ENCODE measurements around the gene EMB. TPM values are rescaled to one million over a fixed set of nuclear protein-coding genes. Genes with fewer than 3 reads are reported as not detected.
"Not testable (repeated sequence)": the region's sequence is repeated elsewhere in the genome, so short reads cannot be mapped to it uniquely, and the experiment has no call there.

Gene EMB
- total and polyA plus RNA-seq, 4 donors = 7.6 to 25.1 (median 16.9) TPM

- peaks cover 0 to 2% (median 0%) of the 10 kb centered on the region in 4 donors for H3K9me3 ChIP-seq (ENCODE audit: control insufficient read depth in 4 of 4, insufficient read depth in 3 of 4, low read length in 3 of 4)
- ATAC-seq (ENCODE audit: insufficient read depth, low FRiP score) (no peak), DNase-seq (no peak)
- H3K9ac ChIP-seq (ENCODE audit: insufficient read depth in 1 of 2, low read length in 2 of 2) = no peak overlapping the region
- no peak overlapping the region for H3K27ac ChIP-seq (ENCODE audit: low read depth in 1 of 2, low read length in 1 of 2)
- no peaks in the 10 kb centered on the region for H3K4me1 ChIP-seq (ENCODE audit: control insufficient read depth in 5 of 5, insufficient read depth in 5 of 5, low read length in 5 of 5)
- no peak overlapping the region for H3K4me3 ChIP-seq
- TF ChIP-seq CTCF (IDR thresholded peaks at IDR 0.05; ENCODE audit: control extremely low read depth, extremely low read depth) = no peak
- 55 to 78% methylated on average over 7 of the region's 7 CpGs for WGBS, 2 donors
- no peaks in the 10 kb centered on the region for H3K36me3 ChIP-seq (ENCODE audit: control insufficient read depth in 4 of 4, insufficient read depth in 4 of 4, low read length in 4 of 4)
- no peaks in the 10 kb centered on the region for H3K27me3 ChIP-seq (ENCODE audit: control insufficient read depth in 3 of 3, insufficient read depth in 3 of 3, low read length in 2 of 3)
Observed at GRCh38 chr5:50447941-50448340, 6.9 kb upstream of the EMB start.

- Histone ChIP-seq H3K27me3 (ENCODE audit: control insufficient read depth in 3 of 3, insufficient read depth in 3 of 3, low read length in 2 of 3) (no peaks in the 10 kb centered on the region), H3K27ac (ENCODE audit: low read depth in 1 of 2, low read length in 1 of 2) (no peak overlapping the region), H3K4me3 (no peak overlapping the region), H3K4me1 (ENCODE audit: control insufficient read depth in 5 of 5, insufficient read depth in 5 of 5, low read length in 5 of 5) (no peaks in the 10 kb centered on the region), H3K36me3 (ENCODE audit: control insufficient read depth in 4 of 4, insufficient read depth in 4 of 4, low read length in 4 of 4) (no peaks in the 10 kb centered on the region), H3K9ac (ENCODE audit: insufficient read depth in 1 of 2, low read length in 2 of 2) (no peak overlapping the region), H3K9me3 (ENCODE audit: control insufficient read depth in 4 of 4, insufficient read depth in 3 of 4, low read length in 3 of 4) (peaks cover 0 to 2% (median 0%) of the 10 kb centered on the region in 4 donors)
- DNase-seq (no peak), ATAC-seq (ENCODE audit: insufficient read depth, low FRiP score) (no peak)
- no peak for TF ChIP-seq CTCF (IDR thresholded peaks at IDR 0.05; ENCODE audit: control extremely low read depth, extremely low read depth)
Observed at GRCh38 chr5:50447228-50447627, 6.1 kb upstream of the EMB start.

- no peak overlapping the region for H3K4me3 ChIP-seq
- ATAC-seq (ENCODE audit: insufficient read depth, low FRiP score) = no peak
- H3K27ac ChIP-seq (ENCODE audit: low read depth in 1 of 2, low read length in 1 of 2) = no peak overlapping the region
- TF ChIP-seq CTCF (IDR thresholded peaks at IDR 0.05; ENCODE audit: control extremely low read depth, extremely low read depth) = no peak
- peaks cover 0 to 2% (median 0%) of the 10 kb centered on the region in 4 donors for H3K9me3 ChIP-seq (ENCODE audit: control insufficient read depth in 4 of 4, insufficient read depth in 3 of 4, low read length in 3 of 4)
- no peak overlapping the region for H3K9ac ChIP-seq (ENCODE audit: insufficient read depth in 1 of 2, low read length in 2 of 2)
- peak in 1 of 3 donors; percentile 2 for DNase-seq
- H3K36me3 ChIP-seq (ENCODE audit: control insufficient read depth in 4 of 4, insufficient read depth in 4 of 4, low read length in 4 of 4) = no peaks in the 10 kb centered on the region
- 47 to 73% methylated on average over 6 of the region's 6 CpGs for WGBS, 2 donors
- peaks cover 0 to 5% (median 0%) of the 10 kb centered on the region in 5 donors for H3K4me1 ChIP-seq (ENCODE audit: control insufficient read depth in 5 of 5, insufficient read depth in 5 of 5, low read length in 5 of 5)
- H3K27me3 ChIP-seq (ENCODE audit: control insufficient read depth in 3 of 3, insufficient read depth in 3 of 3, low read length in 2 of 3) = peaks cover 0 to 9% (median 0%) of the 10 kb centered on the region in 3 donors
Observed at GRCh38 chr5:50445296-50445949, 4.3 kb upstream of the EMB start.

GRCh38 chr5:50442559-50443539 lies 1.8 kb upstream of the EMB start:
- not testable (repeated sequence) for H3K9me3 ChIP-seq (ENCODE audit: control insufficient read depth in 4 of 4, insufficient read depth in 3 of 4, low read length in 3 of 4); H3K4me3 ChIP-seq; H3K4me1 ChIP-seq (ENCODE audit: control insufficient read depth in 5 of 5, insufficient read depth in 5 of 5, low read length in 5 of 5); H3K9ac ChIP-seq (ENCODE audit: insufficient read depth in 1 of 2, low read length in 2 of 2); DNase-seq; ATAC-seq (ENCODE audit: insufficient read depth, low FRiP score); H3K36me3 ChIP-seq (ENCODE audit: control insufficient read depth in 4 of 4, insufficient read depth in 4 of 4, low read length in 4 of 4); H3K27ac ChIP-seq (ENCODE audit: low read depth in 1 of 2, low read length in 1 of 2)
- peaks cover 0 to 11% (median 0%) of the 10 kb centered on the region in 3 donors for H3K27me3 ChIP-seq (ENCODE audit: control insufficient read depth in 3 of 3, insufficient read depth in 3 of 3, low read length in 2 of 3)
- 9 to 51% methylated on average over 3 of the region's 4 CpGs for WGBS, 2 donors

All from lung (tissue), 12 donors.